ENCODE data around the gene SLCO2A1.

Gene SLCO2A1

DNA sequence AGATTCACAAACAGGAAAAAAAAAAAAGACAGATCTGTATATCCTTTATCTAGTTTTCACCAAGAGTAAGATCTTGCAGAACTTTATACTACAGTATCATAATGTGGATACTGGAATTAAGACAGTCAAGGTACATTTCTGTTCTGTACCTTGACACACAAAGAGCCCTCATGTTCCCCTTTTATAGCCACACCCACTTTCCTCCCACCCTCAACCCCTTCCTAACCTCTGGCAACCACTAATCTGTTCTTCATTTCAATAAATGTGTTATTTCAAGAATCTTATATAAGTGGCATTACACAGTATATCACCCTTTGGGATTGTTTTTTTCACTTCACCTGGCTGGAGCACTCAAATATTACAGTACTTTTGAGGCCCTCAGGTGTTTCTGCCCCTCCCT, 130.4 kb downstream of the SLCO2A1 start:
- DNase-seq (ENCODE audit: low read depth in 2 of 2): no peak

DNA sequence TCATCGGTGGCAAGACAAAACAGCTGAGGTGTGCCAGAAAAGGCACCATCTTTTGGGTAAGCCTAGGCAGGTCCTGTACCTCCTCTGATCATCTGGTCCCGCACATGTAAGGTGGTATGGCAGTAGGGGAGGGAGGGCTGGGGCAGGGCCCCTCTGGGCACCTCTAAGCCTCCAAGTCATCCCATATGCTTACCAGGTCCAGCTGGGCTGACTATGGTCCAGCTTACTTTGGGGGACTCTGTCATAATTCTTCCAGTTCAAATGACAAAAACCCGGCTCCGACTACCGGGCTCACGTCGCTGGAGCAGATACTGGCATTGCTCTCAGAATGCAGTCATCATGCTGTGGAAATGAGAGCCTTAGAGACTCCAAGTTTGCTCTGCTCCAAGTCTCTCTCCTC, 132.2 kb downstream of the SLCO2A1 start:
- DNase-seq (ENCODE audit: low read depth in 2 of 2): no peak

DNA sequence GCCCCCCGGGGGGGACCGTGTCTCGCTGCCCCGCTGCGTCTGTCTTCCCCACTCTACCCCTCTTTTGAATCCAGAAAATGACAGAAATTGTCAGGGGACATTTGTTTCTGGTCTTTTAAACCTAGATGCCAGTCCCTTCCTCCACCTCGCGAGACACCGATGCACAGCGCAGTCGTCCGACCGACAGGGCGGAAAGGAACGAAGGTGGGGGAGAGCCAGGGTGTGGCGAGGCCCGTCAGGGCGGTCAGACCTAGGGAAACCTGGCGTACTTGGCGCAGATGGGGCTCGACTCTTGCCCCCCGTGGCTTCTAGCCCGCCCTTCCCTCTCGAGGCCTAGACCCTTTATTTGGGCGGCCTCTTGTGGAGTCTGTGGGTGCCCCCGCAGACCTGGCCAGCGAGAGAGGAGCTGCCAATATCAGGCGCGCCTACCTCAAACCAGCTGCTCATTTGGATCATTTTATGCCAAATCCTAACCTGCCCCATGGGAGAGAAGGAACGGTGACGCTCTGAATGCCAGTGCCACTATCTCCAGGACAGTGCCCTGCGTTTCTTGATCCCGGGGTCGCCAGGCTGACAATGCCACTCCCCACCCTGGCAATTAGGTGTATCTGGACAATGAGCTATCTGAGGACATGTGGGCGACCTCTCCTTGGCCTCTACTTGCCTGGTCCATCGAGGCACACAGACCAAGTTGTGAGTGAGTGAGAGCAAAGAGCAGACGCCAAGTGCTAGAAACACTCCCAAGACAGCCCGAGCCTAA, 133.5 kb downstream of the SLCO2A1 start:
- DNase-seq (ENCODE audit: low read depth in 2 of 2): no peak

DNA sequence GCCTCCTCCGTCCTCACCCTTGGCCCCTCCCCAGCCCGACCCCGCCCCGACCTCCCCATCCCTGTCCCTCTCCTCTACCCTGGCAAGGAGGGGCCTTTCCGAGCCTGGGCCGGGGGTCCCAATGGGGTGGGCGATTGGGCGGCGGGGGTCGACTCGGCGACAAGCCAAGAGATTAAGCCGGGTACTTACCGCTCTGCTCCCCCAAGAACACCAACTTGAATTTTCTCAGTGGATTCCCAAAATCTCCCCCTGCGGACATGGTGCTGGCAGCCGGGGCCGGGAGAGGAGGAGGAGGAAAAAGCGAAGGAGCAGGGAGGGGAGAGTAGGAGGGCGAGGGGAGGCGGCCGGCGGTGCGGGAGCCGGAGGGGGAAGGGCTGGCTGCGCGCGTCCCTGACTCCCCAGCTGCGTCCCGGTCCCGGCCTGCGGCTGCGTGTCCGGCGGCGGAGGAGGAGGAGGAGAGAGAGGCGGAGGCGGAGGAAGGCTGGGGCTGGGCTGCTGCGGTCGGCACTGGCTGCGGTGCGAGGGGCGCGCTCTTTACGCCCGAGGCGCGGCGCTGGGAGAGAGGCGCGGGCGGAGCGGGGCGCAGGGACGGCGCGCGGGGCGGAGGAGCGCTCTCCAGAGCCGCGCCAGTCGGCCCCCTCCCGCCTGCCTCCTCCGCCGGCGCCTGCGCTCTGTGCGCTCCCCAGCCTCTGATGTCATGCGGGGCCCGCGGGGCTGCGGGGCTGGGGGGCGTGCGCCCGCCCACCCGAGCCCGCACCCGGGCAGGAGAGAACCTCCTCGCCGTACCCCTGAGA, 134.3 kb downstream of the SLCO2A1 start, which contains the start of gene RAB6B:
Gene RAB6B (minus strand): TSS at position 675 of the 794 bp plus-strand sequence. CDS start 416 bp downstream, at position 259.
- no peak for DNase-seq (ENCODE audit: low read depth in 2 of 2)

DNA sequence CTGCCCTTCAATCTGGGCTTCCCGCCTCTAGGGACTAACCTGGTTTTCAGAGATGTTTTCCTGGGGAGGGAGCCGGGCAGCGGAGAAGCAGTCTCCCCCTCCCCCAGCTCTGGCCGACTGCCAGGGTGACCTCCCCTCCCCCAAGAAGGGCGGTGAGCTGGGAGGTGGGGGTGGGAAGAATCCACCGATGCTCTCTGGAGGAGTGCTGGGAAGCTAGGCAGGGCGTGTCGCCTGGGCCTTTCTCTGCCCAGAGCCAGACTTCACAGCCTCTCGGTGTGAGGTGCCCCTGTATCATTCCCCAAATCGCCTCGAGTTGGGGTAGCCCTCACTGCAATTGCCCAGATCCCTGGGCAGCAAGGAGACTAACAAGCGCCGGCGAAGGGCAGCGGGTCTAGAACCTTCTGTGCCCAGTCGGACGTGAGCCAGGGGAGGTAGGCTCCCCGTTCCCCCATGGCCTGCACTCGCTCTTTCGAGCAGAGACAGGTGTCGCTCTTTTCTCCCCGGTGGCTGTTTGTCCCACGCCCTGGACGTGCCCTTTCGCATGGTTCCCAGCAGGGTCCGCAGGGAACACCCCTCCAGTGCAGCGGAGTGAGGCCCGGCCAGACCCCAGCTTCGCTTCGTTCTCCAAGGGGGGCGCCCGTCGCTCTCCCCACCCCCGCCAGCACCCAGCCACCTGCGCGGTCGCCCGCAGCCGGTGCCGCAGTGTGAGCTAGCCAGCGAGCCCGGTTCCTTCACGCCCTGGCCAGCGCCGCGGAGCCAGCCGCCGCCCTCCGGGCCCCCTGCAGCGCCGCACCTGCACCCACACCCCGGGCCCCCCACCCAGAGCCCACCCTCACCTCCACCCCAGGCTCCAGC, 135.1 kb downstream of the SLCO2A1 start:
- DNase-seq (ENCODE audit: low read depth in 2 of 2): no peak

DNA sequence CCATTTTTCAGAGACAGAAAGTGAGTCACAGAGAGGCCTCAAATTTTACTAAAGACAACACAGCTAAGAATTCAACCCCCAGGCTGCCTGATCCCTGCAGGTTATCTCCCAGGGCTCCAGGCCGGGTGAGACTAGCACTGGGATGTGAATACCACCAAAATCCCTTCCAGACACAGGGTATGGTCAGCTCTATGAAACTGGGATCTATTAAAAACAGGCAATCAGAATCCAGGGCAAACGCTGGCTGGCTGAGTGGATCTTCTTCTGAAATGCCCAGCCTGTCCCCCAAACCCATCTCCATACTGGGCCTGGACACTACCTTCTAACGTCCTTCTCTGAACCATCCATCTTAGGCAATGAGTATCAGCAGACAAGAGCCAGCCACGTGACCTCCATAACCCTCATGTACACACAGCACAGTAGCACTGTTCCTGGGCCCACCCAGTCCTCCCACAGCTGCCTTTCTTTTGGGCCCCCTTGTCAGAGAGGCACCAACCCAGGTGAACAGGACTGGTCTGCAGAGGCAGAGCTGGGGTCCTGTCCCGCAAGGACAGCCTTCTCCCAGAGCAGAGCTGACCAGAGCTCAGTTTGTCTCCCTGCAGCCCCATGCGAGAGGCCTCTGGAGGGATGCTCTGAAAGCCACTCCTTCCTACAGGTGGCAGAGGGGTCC, 135.9 kb downstream of the SLCO2A1 start:
- DNase-seq (ENCODE audit: low read depth in 2 of 2): no peak

DNA sequence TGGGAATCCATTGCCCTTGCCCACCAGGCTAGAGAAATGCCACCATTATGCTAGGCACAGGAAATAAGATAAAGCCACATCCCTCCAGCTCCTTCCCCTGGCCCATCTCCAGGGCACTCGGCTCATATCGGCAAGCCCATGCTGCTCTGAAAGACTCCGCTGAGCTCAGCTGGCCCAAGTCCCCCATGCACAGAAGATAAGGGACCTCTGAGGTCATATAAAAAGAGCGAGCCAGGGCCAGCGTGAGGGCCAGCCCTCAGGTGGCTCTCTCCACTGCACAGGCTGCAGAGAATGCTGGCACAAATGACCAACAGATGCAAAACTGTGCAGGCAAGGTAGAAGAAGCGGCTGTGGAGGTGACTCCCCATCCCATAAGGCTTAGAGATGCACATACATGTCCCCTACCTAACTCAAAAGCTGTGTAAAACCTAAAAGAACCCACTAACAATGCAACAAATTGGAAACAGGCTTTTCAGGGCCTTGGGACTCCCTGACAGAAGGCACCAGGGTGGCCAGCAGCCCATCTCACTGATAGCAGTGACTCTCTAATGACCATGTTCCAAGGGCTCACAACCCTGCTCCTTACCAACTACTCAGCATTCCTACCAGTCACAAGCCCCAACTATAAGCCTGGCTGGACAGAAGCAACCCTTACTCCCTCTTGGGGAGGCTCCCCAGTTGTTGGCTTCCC, 137.0 kb downstream of the SLCO2A1 start:
- no peak for DNase-seq (ENCODE audit: low read depth in 2 of 2)

DNA sequence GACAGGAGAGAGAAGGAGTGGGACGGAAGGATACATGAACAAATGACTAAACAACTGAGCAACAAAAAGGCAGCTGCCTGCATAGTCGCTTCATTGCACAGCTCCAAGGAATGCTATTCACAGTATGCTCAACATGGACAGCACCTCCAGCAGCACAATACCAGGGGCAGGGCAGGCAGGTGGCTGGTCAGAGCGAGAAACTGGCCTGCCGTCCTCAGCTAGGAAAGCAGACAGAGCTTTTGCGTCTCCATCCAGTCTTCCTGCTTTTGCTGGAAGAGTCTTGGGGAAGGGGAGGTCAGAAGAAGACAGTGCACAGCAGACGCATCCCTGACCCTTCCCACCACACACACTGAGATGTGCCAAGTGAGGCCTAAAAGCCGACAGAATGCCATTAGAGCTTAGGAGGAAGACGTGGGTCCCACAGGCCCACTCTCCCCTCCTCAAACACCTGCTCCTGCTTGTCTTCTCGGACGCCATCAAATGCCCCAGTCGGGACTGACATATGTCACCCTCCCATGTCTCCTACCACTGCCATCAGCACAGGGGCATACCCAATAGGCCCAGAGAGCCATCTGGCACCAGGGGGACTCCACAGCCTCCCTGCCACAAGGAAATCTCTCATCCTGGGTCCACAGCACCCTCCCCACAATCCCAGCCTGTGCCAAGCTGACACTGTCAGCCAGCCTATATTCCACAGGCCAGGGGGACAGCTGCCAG, 137.9 kb downstream of the SLCO2A1 start:
- no peak for DNase-seq (ENCODE audit: low read depth in 2 of 2)

DNA sequence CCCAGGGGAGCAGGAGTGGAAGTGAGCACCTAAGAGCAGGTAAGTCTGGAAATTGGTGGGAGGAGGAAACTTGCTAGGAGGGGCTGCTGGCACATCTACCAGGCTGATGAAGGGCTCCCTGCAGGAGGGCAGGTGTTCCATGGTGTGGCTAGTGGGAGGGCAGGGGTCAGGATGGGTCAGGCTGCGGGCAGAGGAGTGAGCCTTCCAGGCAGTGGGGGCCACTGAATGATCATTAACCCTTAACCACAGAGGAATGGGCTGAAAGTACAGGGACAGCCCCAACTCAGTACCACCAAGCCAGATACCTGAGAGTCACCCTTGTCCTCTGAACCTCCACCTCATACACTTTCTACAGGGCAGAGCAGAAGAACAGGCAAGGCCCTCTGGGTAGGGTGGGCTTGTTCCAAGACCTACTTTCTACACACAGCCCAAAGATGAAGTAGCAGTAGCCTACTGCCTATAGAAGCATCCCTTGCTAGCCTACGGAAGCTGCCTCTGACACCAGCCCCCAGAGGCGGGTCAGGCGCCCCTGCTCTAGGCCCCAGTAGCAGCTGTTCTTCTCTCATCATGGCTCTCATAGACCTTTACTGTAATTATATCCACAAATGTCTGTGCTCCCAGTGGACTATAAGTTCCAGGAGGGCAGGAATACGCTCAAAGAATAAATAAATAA, 138.6 kb downstream of the SLCO2A1 start:
- no peak for DNase-seq (ENCODE audit: low read depth in 2 of 2)

DNA sequence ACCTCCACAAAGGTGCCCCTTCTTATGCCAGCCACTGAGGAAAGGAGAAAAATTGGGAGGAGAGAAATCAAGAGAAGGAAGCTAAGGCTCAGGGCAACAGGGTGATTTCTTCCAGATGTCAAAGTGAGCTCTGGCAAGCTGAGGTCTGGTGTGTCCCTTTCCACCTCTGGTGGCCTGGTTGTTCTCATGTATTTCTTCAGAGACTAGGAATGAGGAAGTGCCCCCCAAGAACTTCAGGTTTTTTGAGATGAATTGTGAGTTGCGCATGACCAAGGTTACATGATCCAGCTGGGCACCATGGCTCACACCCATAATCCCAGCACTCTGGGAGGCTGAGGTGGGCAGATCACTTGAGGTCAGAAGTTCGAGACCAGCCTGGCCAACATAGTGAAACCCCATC, 139.7 kb downstream of the SLCO2A1 start:
- no peak for DNase-seq (ENCODE audit: low read depth in 2 of 2)

DNA sequence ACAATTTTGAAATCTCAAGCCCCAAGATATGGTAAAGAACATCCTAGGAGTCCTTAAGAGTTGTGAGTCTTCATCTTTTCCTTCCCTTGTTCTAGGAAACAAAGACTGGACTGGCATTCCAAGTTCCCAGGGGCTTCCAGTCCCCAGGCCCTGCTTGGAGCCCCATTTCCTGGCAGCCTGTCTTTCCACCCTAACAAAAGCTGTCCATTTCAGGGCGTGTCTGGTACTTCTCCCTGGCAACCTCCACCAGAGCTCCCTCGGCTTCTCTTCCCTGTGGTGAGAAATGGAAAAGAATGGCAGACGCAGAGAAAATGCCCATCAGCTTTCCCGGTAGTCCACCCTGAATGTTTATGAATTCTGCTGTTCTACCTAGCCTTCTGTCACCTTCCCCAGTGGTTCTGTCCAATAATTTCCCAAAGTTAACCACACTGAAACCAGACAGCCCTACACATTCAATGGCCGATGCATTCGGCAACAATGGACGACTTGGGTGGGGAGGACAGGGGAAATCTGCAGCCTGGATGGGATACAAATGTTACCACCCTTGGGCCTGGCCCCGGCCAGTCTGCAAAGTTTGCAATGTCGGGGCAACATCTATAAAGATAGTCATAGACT, 140.9 kb downstream of the SLCO2A1 start:
- DNase-seq (ENCODE audit: low read depth in 2 of 2): no peak

DNA sequence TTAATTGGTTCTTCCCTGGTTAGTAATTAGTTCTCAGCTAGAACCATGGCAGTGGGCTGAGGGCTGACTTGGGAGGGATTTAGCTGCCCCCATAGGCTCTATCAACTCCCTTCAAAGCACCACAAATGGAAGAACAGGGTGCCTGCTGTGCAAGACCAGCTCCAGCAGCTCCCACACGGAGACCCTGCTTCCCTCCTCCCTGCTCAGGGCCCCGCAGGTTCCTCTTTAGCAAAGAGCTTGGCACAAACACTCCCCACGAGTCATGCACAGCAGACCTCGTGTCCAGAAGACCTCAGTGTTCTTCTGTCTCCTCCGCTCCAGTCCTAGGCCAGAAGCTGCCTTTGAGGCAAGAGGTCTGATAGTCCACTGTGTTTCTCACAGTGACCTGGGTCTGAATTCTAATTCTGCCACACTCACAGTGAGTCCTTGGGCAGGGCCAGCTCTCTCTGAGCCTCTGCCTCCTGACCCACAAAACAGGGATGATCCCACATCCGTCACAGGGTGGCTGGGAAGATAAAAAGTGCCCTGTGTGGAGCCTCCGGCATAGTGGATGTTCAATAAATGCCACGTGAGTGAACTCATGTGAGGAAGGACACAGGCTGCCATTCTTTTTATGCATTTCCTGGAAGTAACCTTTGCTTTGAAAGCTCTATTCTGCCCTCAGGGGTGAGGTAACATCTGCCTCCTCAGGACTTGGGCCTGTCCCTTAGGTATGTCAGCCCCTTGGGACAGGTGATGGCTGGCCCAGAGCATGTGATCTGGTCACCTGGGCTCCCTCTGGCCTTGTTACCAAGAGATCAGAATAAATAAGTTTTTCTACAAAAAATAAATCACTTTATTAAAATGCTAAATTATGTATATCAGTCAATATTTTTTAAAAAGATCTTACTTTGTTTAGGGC, 141.7 kb downstream of the SLCO2A1 start:
- DNase-seq (ENCODE audit: low read depth in 2 of 2): no peak

DNA sequence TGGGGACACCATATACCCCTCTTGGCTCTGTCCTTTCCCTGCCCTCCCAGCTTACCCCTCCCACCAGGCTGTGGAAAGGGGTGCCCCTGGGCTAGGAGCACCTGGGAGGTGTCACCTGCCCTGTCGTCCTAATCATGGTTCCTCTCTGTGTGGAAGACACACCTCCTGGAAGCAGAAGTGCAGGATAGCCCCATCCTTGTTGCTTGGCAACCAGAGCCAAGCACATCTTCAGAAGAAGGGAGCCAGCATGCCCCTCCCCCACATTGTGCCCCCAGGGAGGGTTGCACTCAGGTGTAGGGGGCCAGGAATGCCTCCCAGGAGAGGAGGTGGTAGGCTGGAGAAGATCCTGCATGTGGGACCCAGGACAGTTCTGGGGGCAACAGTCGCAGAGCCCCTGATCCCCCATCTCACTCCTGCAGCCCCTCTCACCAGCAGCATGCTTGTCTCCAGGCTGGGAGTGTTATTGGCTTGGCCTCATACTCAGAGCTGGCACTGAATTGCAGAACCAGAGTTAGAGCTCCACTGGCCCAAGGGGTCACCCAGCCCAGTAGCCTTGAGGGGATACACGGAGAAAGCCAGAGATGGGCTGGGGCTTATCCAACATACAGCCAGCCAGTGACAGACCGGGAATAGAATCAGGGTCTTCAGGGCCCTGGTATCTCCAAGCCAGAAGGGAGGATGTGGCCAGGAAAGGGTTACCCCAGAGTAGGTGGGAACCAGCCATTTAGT, 142.5 kb downstream of the SLCO2A1 start:
- no peak for DNase-seq (ENCODE audit: low read depth in 2 of 2)

DNA sequence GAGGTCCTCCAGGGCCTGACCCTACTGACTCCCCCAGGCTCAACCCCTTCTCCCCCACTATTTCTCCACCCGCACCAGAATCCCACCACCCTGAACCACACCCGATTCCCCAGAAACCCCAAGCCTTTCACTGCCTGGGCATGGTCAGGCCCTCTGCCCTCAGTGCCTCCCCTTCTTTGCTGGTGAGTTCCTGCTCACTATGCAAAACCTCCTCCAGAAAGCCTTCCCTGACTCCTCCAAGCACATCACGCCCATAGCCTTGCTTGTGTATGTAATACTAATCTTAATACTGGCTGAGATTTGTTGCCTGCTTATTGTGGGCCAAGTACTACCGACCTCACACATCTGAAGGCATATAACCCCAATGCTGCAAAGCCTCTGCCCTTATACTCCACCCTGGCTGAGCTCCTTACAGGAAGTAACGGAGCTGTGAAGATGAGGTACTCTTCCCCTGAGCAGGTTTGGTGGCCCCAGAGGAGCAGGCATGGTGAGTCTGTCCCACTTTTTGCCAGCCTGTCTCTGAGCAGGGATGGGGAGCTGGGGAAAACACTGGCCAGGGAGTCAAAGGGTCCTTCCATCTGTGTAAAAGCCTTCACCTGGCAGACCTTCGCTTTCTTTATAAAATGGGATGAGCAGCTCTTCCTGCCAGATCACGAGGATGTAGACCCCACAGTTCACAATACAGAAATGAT, 143.5 kb downstream of the SLCO2A1 start:
- no peak for DNase-seq (ENCODE audit: low read depth in 2 of 2)

DNA sequence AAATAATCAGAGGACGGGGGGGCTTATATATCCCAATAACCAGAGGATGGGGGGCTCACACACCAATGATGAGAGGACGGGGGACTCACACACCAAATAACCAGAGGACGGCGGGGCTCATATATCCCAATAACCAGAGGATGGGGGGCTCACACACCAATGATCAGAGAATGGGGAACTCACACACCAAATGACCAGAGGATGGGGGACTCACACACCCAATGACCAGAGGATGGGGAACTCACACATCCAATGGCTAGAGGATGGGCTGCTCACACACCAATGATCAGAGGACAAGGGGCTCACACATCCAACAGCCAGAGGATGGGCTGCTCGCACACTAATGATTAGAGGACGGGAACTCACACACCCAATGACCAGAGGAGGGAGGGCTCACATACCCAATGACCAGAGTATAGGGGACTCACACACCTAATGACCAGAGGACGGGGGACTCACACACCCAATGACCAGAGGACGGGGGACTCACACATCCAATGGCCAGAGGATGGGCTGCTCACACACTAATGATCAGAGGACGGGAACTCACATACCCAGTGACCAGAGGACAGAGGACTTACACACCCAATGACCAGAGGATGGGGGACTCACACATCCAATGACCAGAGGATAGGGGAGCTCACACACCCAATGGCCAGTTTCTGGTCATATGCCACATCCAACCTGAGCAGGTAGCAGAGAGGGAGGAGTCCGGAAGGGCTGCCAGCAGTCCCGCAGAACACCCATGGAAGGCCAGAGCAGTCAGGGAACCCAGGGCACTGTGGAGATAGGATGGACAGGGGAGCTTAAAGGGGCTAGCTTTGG, 144.6 kb downstream of the SLCO2A1 start:
- no peak for DNase-seq (ENCODE audit: low read depth in 2 of 2)

All from stimulated activated CD8-positive, alpha-beta memory T cell treated with anti-CD3 and anti-CD28 coated beads, Interleukin-2, amount 100 ng/mL, for 1 hour (primary cell).